ENCODE data around the gene FBLN1. TPM values are rescaled to one million over a fixed set of nuclear protein-coding genes. Genes with fewer than 3 reads are reported as not detected.
"Not testable (repeated sequence)": the region's sequence is repeated elsewhere in the genome, so short reads cannot be mapped to it uniquely, and the experiment has no call there.

The FBLN1 gene
- total RNA-seq, 1 donor from 2014 or later = 39.5 TPM

- ATAC-seq = no peak
These were observed 25.4 kb downstream of the FBLN1 start for GRCh38 chr22:45528046-45528445.

- ATAC-seq = no peak
These were observed 26.4 kb downstream of the FBLN1 start for GRCh38 chr22:45529105-45529504.

GRCh38 chr22:45529971-45530575 lies 27.4 kb downstream of the FBLN1 start:
- ATAC-seq = no peak

- no peak for ATAC-seq
These were observed 29.0 kb downstream of the FBLN1 start for GRCh38 chr22:45531441-45532234.

GRCh38 chr22:45532235-45532631 lies 29.6 kb downstream of the FBLN1 start:
- no peak for ATAC-seq

GRCh38 chr22:45533703-45534102 lies 31.0 kb downstream of the FBLN1 start:
- no peak for ATAC-seq

GRCh38 chr22:45534339-45535192 lies 31.9 kb downstream of the FBLN1 start:
- no peak for ATAC-seq

GRCh38 chr22:45535290-45535689 lies 32.6 kb downstream of the FBLN1 start:
- no peak for ATAC-seq

- not testable (repeated sequence) for ATAC-seq
These were observed 33.2 kb downstream of the FBLN1 start for GRCh38 chr22:45535835-45536234.

GRCh38 chr22:45537734-45538181 lies 35.1 kb downstream of the FBLN1 start:
- peak; percentile 90 for ATAC-seq

GRCh38 chr22:45538281-45538680 lies 35.6 kb downstream of the FBLN1 start:
- no peak for ATAC-seq

GRCh38 chr22:45540122-45540521 lies 37.4 kb downstream of the FBLN1 start:
- ATAC-seq = no peak

GRCh38 chr22:45541382-45541979 lies 38.8 kb downstream of the FBLN1 start:
- ATAC-seq = no peak

- ATAC-seq = no peak
These were observed 39.4 kb downstream of the FBLN1 start for GRCh38 chr22:45542001-45542520.

- not testable (repeated sequence) for ATAC-seq
These were observed 40.1 kb downstream of the FBLN1 start for GRCh38 chr22:45542736-45543135.

- ATAC-seq = no peak
These were observed 40.6 kb downstream of the FBLN1 start for GRCh38 chr22:45543243-45543642.

- ATAC-seq = no peak
These were observed 42.0 kb downstream of the FBLN1 start for GRCh38 chr22:45544588-45545170.

- ATAC-seq = no peak
These were observed 43.8 kb downstream of the FBLN1 start for GRCh38 chr22:45546333-45547015.

GRCh38 chr22:45547016-45547345 lies 44.3 kb downstream of the FBLN1 start:
- no peak for ATAC-seq

- ATAC-seq = no peak
These were observed 45.0 kb downstream of the FBLN1 start for GRCh38 chr22:45547731-45548130.

GRCh38 chr22:45548247-45548840 lies 45.7 kb downstream of the FBLN1 start:
- no peak for ATAC-seq

Measured in esophagus mucosa (tissue), 1 donor.